COR-L47 (cell line): Measurements from ENCODE around the gene KEL.

Source experiments
- DNase-seq: peaks from one replicate; lab custom pipeline; 2025; lab: John Stamatoyannopoulos, UW

The KEL gene

GRCh38 chr7:142896741-142897379, 65.3 kb downstream of the KEL start:
- DNase-seq = no peak

GRCh38 chr7:142896151-142896550, 66.0 kb downstream of the KEL start:
- no peak for DNase-seq

DNA sequence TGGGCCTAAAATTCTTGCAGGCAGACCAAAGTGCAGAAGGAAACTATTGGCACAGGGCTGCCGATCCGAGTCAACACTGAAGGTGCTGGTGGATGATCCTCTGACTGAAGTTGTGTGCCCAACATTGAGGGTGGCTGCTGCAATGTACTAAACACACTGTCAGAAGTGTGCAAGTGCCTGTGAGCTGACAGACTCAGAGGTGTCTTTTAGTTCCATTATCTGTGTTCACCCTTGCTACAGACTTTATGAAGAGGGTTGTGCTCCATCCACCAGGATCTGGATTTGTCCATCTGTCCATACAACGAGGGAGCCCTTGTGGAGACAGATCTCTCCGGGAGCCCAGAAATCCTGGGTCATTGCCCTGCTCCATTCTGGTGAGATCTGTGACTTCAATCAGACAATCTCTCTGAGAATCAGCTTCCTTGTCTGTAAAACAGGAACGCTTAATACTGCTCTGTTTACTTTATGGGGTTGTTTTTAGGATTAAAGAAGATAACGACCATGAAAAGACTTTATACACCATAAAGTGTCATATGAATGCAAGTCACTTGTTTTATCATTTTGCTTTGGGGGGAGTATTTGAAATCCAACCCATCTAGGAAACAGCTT, 67.1 kb downstream of the KEL start:
- DNase-seq = no peak

- no peak for DNase-seq
Measured at GRCh38 chr7:142894112-142894984, 67.8 kb downstream of the KEL start.

DNA sequence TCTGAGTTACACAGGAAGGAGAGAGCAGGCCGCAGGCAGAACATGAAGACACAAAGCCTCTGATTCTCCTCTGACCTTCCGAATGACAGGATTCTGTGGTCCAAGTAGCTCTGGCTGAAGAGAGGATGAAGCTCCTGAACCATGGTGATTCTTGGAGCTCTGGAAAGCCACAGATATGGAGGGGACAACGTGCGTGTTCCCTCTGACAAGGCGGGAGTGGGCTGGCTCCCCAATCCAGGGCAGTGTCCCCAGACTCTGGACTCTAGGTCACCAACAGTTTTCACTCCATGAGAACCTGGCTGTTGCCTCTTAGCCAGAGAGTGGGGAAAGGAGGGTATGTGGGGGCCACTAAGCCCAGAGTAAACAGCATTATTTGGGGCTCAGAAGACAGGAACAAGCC, 69.2 kb downstream of the KEL start:
- DNase-seq = no peak

DNA sequence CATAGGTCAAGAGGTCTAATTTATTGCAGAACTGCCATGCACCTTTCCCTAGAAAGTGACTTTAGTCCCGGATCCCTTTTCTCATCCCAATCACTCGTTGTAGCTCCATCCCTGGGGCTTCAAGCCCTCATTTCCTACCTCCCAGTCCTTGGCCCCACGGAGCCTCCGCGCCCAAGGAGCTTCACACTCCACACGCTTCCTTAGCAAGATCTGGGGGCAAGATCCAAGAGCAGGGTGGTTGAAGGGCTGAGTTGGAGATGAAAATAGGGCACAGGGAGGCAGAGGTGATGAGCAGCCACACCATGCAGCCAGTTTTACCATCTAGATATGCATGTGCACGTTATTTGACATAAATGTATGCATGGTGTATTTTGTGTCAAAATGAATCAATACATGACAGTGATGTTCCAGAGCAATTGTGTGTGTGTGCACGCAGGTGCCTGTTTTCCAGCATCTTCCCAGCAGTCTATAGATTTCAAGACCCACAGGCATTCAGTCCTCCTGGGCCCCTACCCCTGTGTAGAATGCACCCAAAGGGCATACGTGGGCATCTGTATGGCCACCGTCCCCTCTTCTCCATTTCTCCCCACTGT, 70.6 kb downstream of the KEL start:
- no peak for DNase-seq
